H9 (cell line): ENCODE data around the gene FARSB. TPM values are rescaled to one million over a fixed set of nuclear protein-coding genes. Genes with fewer than 3 reads are reported as not detected.

Experiments
- DNase-seq: peaks from one replicate; pipeline ENCODE4 v3.0.0-alpha.2; 2017
- H2AFZ ChIP-seq: one replicate; pipeline ENCODE4 v1.6.1; 2013; ENCODE audit warnings: mild to moderate bottlenecking, low read length, control low read depth, moderate library complexity
- H2AK5ac ChIP-seq: 2 replicates; pipeline ENCODE4 v1.6.1; 2013; ENCODE audit warnings: low read length, control low read depth, mixed read lengths; ENCODE audit not compliant: insufficient read length
- H2BK120ac ChIP-seq: one replicate; pipeline ENCODE4 v1.6.1; 2013; ENCODE audit warnings: low read depth, mild to moderate bottlenecking, low read length, control low read depth, inconsistent platforms; ENCODE audit not compliant: poor library complexity, severe bottlenecking
- H2BK12ac ChIP-seq: 2 replicates; pipeline ENCODE4 v1.6.1; 2013; ENCODE audit warnings: low read length, control low read depth, mixed read lengths, low read depth; ENCODE audit not compliant: insufficient read length
- H2BK15ac ChIP-seq: 2 replicates; pipeline ENCODE4 v1.6.1; 2013; ENCODE audit warnings: low read depth, low read length, control low read depth
- H2BK20ac ChIP-seq: one replicate; pipeline ENCODE4 v1.6.1; 2013; ENCODE audit warnings: low read depth, mild to moderate bottlenecking, low read length, control low read depth, inconsistent platforms; ENCODE audit not compliant: poor library complexity, severe bottlenecking
- H2BK5ac ChIP-seq: 2 replicates; pipeline ENCODE4 v1.6.1; 2013; ENCODE audit warnings: low read length, control low read depth, mixed read lengths; ENCODE audit not compliant: insufficient read length
- H3K14ac ChIP-seq: 2 replicates; pipeline ENCODE4 v1.6.1; 2013; ENCODE audit warnings: low read length, control low read depth; ENCODE audit not compliant: insufficient read depth
- H3K18ac ChIP-seq: 2 replicates; pipeline ENCODE4 v1.6.1; 2013; ENCODE audit warnings: low read depth, mild to moderate bottlenecking, mixed read lengths, low read length, control low read depth; ENCODE audit not compliant: insufficient read length
- H3K23ac ChIP-seq: 2 replicates; pipeline ENCODE4 v1.6.1; 2013; ENCODE audit warnings: low read length, control low read depth, mixed read lengths, low read depth; ENCODE audit not compliant: insufficient read length
- H3K23me2 ChIP-seq: 2 replicates; pipeline ENCODE4 v1.6.1; 2013; ENCODE audit warnings: low read depth, mild to moderate bottlenecking, mixed read lengths, low read length, control low read depth; ENCODE audit not compliant: insufficient read length, poor library complexity, severe bottlenecking
- H3K27ac ChIP-seq: 2 replicates; pipeline ENCODE4 v1.5.1; 2013; ENCODE audit warnings: low read length, control low read depth, mixed read lengths, low read depth; ENCODE audit not compliant: insufficient read length
- H3K27me3 ChIP-seq: 2 replicates; pipeline ENCODE4 v1.6.1; 2013; ENCODE audit warnings: low read length, control low read depth, inconsistent platforms; ENCODE audit not compliant: insufficient read depth
- H3K4ac ChIP-seq: 2 replicates; pipeline ENCODE4 v1.6.1; 2013; ENCODE audit warnings: low read depth, mild to moderate bottlenecking, control low read depth, inconsistent platforms, low read length, moderate library complexity
- H3K4me1 ChIP-seq: 2 replicates; pipeline ENCODE4 v1.6.1; 2013; ENCODE audit warnings: low read length, control low read depth, inconsistent platforms; ENCODE audit not compliant: insufficient read depth
- H3K4me2 ChIP-seq: 2 replicates; pipeline ENCODE4 v1.6.1; 2013; ENCODE audit warnings: low read length, control low read depth, mixed read lengths; ENCODE audit not compliant: insufficient read length, insufficient read depth
- H3K56ac ChIP-seq: 2 replicates; pipeline ENCODE4 v1.6.1; 2013; ENCODE audit warnings: low read depth, mild to moderate bottlenecking, mixed read lengths, low read length, control low read depth; ENCODE audit not compliant: insufficient read length
- H3K79me1 ChIP-seq: 2 replicates; pipeline ENCODE4 v1.6.1; 2013; ENCODE audit warnings: low read depth, mild to moderate bottlenecking, moderate library complexity, low read length, control low read depth, inconsistent platforms; ENCODE audit not compliant: insufficient read depth, poor library complexity, severe bottlenecking
- H3K79me2 ChIP-seq: 2 replicates; pipeline ENCODE4 v1.6.1; 2013; ENCODE audit warnings: low read length, control low read depth, inconsistent platforms; ENCODE audit not compliant: insufficient read depth
- H3K9ac ChIP-seq: 2 replicates; pipeline ENCODE4 v1.6.1; 2013; ENCODE audit warnings: low read length, control low read depth, mixed read lengths; ENCODE audit not compliant: insufficient read length; ENCODE audit errors: extremely low read depth
- H3K9me3 ChIP-seq: one replicate; pipeline ENCODE4 v1.6.1; 2013; ENCODE audit warnings: low read depth, low read length, inconsistent platforms; ENCODE audit not compliant: control insufficient read depth
- H3T11ph ChIP-seq: one replicate; pipeline ENCODE4 v1.6.1; 2013; ENCODE audit warnings: mild to moderate bottlenecking, low read length, control low read depth, inconsistent platforms
- H4K20me1 ChIP-seq: one replicate; pipeline ENCODE4 v1.6.1; 2013; ENCODE audit not compliant: control insufficient read depth, insufficient read length, insufficient read depth
- H4K5ac ChIP-seq: 2 replicates; pipeline ENCODE4 v1.6.1; 2013; ENCODE audit warnings: low read depth, mild to moderate bottlenecking, mixed read lengths, low read length, control low read depth; ENCODE audit not compliant: insufficient read length
- H4K8ac ChIP-seq: replicated peaks from 2 replicates; pipeline ENCODE4 v1.6.1; 2013; ENCODE audit warnings: low read length, control low read depth, mixed read lengths, low read depth; ENCODE audit not compliant: insufficient read length
- H4K91ac ChIP-seq: 2 replicates; pipeline ENCODE4 v1.6.1; 2013; ENCODE audit warnings: low read depth, mild to moderate bottlenecking, moderate library complexity, mixed read lengths, low read length, control low read depth; ENCODE audit not compliant: insufficient read length
- H3K27ac Mint-ChIP-seq, 3 experiments: 2 replicates in 2 of 3; 3 replicates in 1 of 3; pipeline ENCODE4 v1.8.0; 2020 to 2021; ENCODE audit warnings: mixed read lengths in 3 of 3, mild to moderate bottlenecking in 1 of 3, moderate library complexity in 1 of 3
- H3K27me3 Mint-ChIP-seq: 2 replicates; pipeline ENCODE4 v1.8.0; 2021; ENCODE audit warnings: low read depth, mild to moderate bottlenecking, moderate library complexity, mixed read lengths
- H3K36me3 Mint-ChIP-seq, 3 experiments: 2 replicates in 2 of 3; 3 replicates in 1 of 3; pipeline ENCODE4 v1.8.0; 2020 to 2021; ENCODE audit warnings: low read depth in 3 of 3, mixed read lengths in 3 of 3; ENCODE audit not compliant: insufficient read depth in 1 of 3
- H3K4me1 Mint-ChIP-seq, 2 experiments: 2 replicates each; pipeline ENCODE4 v1.8.0; 2020; ENCODE audit warnings: mixed read lengths in 2 of 2
- H3K4me3 Mint-ChIP-seq, 2 experiments: 2 replicates in 1 of 2; 3 replicates in 1 of 2; pipeline ENCODE4 v1.8.0; 2020 to 2021; ENCODE audit warnings: mild to moderate bottlenecking in 2 of 2, mixed read lengths in 2 of 2, moderate library complexity in 1 of 2
- H3K9me3 Mint-ChIP-seq, 2 experiments: 2 replicates in 1 of 2; 3 replicates in 1 of 2; pipeline ENCODE4 v1.8.0; 2020; ENCODE audit warnings: mild to moderate bottlenecking in 2 of 2, mixed read lengths in 2 of 2, moderate library complexity in 1 of 2
- CTCF ChIP-seq: fragments of 200-600 bp; sonication (generic); conservative IDR thresholded peaks from 3 replicates; pipeline ENCODE4 v1.8.0; 2021; ENCODE audit warnings: antibody characterized with exemption, mild to moderate bottlenecking
- WGBS: extraction: QIAGEN DNeasy Blood & Tissue Kit; methylation state at CpG from one replicate; pipeline ENCODE4 v1.1.7; 2013; ENCODE audit warnings: missing lambda C conversion rate, low lambda C conversion rate, mixed read lengths; ENCODE audit not compliant: insufficient read length; ENCODE audit errors: extremely low coverage; 5-methylcytosine and 5-hydroxymethylcytosine counted together
- total RNA-seq: library from RNA; stranded (reverse); gene quantifications from 2 replicates; pipeline ENCODE4 v1.2.1, GENCODE V29; 2021

FARSB gene
- total RNA-seq, 1 experiment from 2014 or later = 32.1 TPM

- no peaks in the 10 kb centered on the region for H3K4me1 ChIP-seq
- WGBS = no CpG with 5 or more reads among the region's 4 CpGs
- H3K4me2 ChIP-seq = no peak overlapping the region
- no peaks in the 10 kb centered on the region for H3K79me1 ChIP-seq
- no peak overlapping the region for H4K5ac ChIP-seq
- no peak overlapping the region for H4K91ac ChIP-seq
- H3K56ac ChIP-seq = no peak overlapping the region
- no peak overlapping the region for H2BK5ac ChIP-seq
- H4K20me1 ChIP-seq = no peaks in the 10 kb centered on the region
- H3K9ac ChIP-seq = no peak overlapping the region
- H2BK120ac ChIP-seq = no peak overlapping the region
- Mint-ChIP-seq H3K27ac (peak overlapping the region in 1 of 3 experiments; percentile 70; a peak in 1 of 7 replicates), H3K4me1 (peaks cover 0 to 2% of the 10 kb centered on the region in 2 experiments; a peak in 1 of 4 replicates), H3K4me3 (no peak overlapping the region), H3K27me3 (peaks cover 3% of the 10 kb centered on the region), H3K36me3 (peaks cover 3 to 4% (median 3%) of the 10 kb centered on the region in 3 experiments; a peak in 3 of 7 replicates), H3K9me3 (peaks cover 6 to 7% of the 10 kb centered on the region in 2 experiments)
- DNase-seq = no peak
- no peak overlapping the region for H3K14ac ChIP-seq
- no peak overlapping the region for H2BK20ac ChIP-seq
- no peak overlapping the region for H3K4ac ChIP-seq
- no peaks in the 10 kb centered on the region for H3K9me3 ChIP-seq
- no peak overlapping the region for H3K18ac ChIP-seq
- no peak overlapping the region for H4K8ac ChIP-seq
- H2AK5ac ChIP-seq = no peak overlapping the region
- H2AFZ ChIP-seq = no peak overlapping the region
- no peak overlapping the region for H3T11ph ChIP-seq
- no peak for TF ChIP-seq CTCF
- H2BK12ac ChIP-seq = no peak overlapping the region
- no peak overlapping the region for H3K23ac ChIP-seq
- H3K27ac ChIP-seq = no peak overlapping the region
- H3K79me2 ChIP-seq = no peaks in the 10 kb centered on the region
- H3K23me2 ChIP-seq = no peaks in the 10 kb centered on the region
- no peaks in the 10 kb centered on the region for H3K27me3 ChIP-seq
- no peak overlapping the region for H2BK15ac ChIP-seq
These were observed 42.4 kb upstream of the FARSB start for GRCh38 chr2:222698276-222698675.
